ENCODE results near the gene ALOX15B. TPM values are rescaled to one million over a fixed set of nuclear protein-coding genes. Genes with fewer than 3 reads are reported as not detected.

ALOX15B gene
- total and polyA plus RNA-seq, 10 of the 15 experiments (the other 5 are each of a cell fraction or from before 2014, with no cell fraction given) = 0.01 TPM; not detected in 9

- DNase-seq (ENCODE audit: low read depth, low spot score) = no peak
- POLR2A ChIA-PET = interaction anchor here (0.8 kb wide), 1 partner anchor 66 kb away, joined by 3 read pairs; no protein-coding TSS in a partner anchor
- CTCF ChIA-PET = interaction anchor here (0.5 to 8.3 kb wide), 12 partner anchors 7 to 935 kb away, joined by 3 to 159 read pairs (median 54); partner anchors contain the start of genes ALOX12B and ALOXE3
- ATAC-seq = no peak
- FAIRE-seq = no peak
- in situ Hi-C loops (cut with MboI) (no loop called here), intact Hi-C loops (cut with micrococcal nuclease; ENCODE audit: unreplicated experiment) (loop anchor here (5.0 kb wide), 2 partner anchors 54 to 99 kb away; partner anchors contain the start of genes ALOXE3 and VAMP2)
- H3K9me3 ChIP-seq (replicated peaks; ENCODE audit: control insufficient read depth, insufficient read depth, low read length) = no peaks in the 10 kb centered on the region
- BruUV-seq (replicated peaks) = no TSS peak
- SMC1A ChIA-PET (ENCODE audit: uncharacterized antibody, unreplicated experiment) = interaction anchor here (0.8 to 4.5 kb wide), 7 partner anchors 12 to 238 kb away, joined by 3 to 37 read pairs (median 4); no protein-coding TSS in a partner anchor
- H4K20me1 ChIP-seq (ENCODE audit: control insufficient read depth, insufficient read depth) = no peaks in the 10 kb centered on the region
- RAD21 ChIA-PET (ENCODE audit: unreplicated experiment) = interaction anchor here (1.4 to 1.7 kb wide), 3 partner anchors 49 to 76 kb away, joined by 3 to 5 read pairs (median 4); no protein-coding TSS in a partner anchor
- H3K36me3 ChIP-seq (ENCODE audit: control insufficient read depth in 2 of 2, insufficient read depth in 2 of 2, low read length in 1 of 2) = no peaks in the 10 kb centered on the region
- H3K4me1 ChIP-seq (ENCODE audit: control insufficient read depth, insufficient read depth, low read length) = no peaks in the 10 kb centered on the region
- H3K9ac ChIP-seq (ENCODE audit: control insufficient read depth, insufficient read depth, low read length) = no peak overlapping the region
- no peak overlapping the region for H3K4me2 ChIP-seq (ENCODE audit: control insufficient read depth, insufficient read depth)
- H3K79me2 ChIP-seq (ENCODE audit: control insufficient read depth, insufficient read depth, low read length) = no peaks in the 10 kb centered on the region
- H3K27me3 ChIP-seq (replicated peaks in 1 of 2; ENCODE audit: control insufficient read depth in 2 of 2, insufficient read depth in 2 of 2, low read length in 1 of 2) = peaks cover 3 to 4% of the 10 kb centered on the region in 2 experiments
- H2AFZ ChIP-seq (ENCODE audit: control insufficient read depth, low read depth, low read length) = no peak overlapping the region
- WGBS (ENCODE audit: insufficient coverage, insufficient replicate concordance, low lambda C conversion rate, missing lambda C conversion rate) = 47% methylated on average over 15 of the region's 15 CpGs
- H3K4me3 ChIP-seq = no peak overlapping the region
- H3K27ac ChIP-seq (ENCODE audit: control insufficient read depth, insufficient read depth) = no peak overlapping the region
- TF ChIP-seq TBL1XR1 (IDR thresholded peaks at IDR 0.05; ENCODE audit: low read depth, low read length) = no peak
- TF ChIP-seq RELB (IDR thresholded peaks at IDR 0.05; ENCODE audit: low read depth) = no peak
- no peak for TF ChIP-seq MYC (IDR thresholded peaks at IDR 0.05; ENCODE audit: insufficient read depth, insufficient read length, insufficient replicate concordance, low read length, severe bottlenecking)
- no peak for TF ChIP-seq ZNF687 (IDR thresholded peaks at IDR 0.05)
- no peak for TF ChIP-seq EED (IDR thresholded peaks at IDR 0.05; ENCODE audit: low read depth)
- no peak for TF ChIP-seq HSF1 (IDR thresholded peaks at IDR 0.05; ENCODE audit: low read depth, low read length)
- no peak for TF ChIP-seq YBX1 (IDR thresholded peaks at IDR 0.05)
- TF ChIP-seq YY1 (IDR thresholded peaks at IDR 0.05; ENCODE audit: low read depth, low read length) = no peak
- no peak for TF ChIP-seq USF1 (IDR thresholded peaks at IDR 0.05; ENCODE audit: borderline replicate concordance, extremely low read length, insufficient read depth, low read depth, low read length)
- TF ChIP-seq MYB (IDR thresholded peaks at IDR 0.05; ENCODE audit: borderline replicate concordance, low read depth, low read length) = no peak
- no peak for TF ChIP-seq BHLHE40 (IDR thresholded peaks at IDR 0.05; ENCODE audit: borderline replicate concordance in 1 of 2, low read depth in 2 of 2, low read length in 1 of 2)
- TF ChIP-seq RUNX3 (IDR thresholded peaks at IDR 0.05; ENCODE audit: low read length) = no peak
- no peak for TF ChIP-seq NBN (IDR thresholded peaks at IDR 0.05)
- no peak for TF ChIP-seq POLR2A (IDR thresholded peaks at IDR 0.05; ENCODE audit: low read depth, low read length)
- no peak for TF ChIP-seq JUNB (IDR thresholded peaks at IDR 0.05)
Observed at GRCh38 chr17:8062807-8063483, 24.1 kb downstream of the ALOX15B start.
